A549 (cell line): ENCODE data around the gene ATP9A. TPM values are rescaled to one million over a fixed set of nuclear protein-coding genes. Genes with fewer than 3 reads are reported as not detected.

Source experiments
- ATAC-seq, 2 experiments: fragments of 200-7000 bp in 1 of 2; fragments of >200 bp in 1 of 2; cut with Nextera tagmentation in 1 of 2; cut with Tn5 transposase in 1 of 2; 3 replicates each; pipeline versions ENCODE4 v1.8.0 to v1.9.1; 2018 to 2020; ENCODE audit warnings: mild to moderate bottlenecking in 1 of 2, moderate library complexity in 1 of 2
- CTCF ChIA-PET: fragments of 300-600 bp; sonication (Branson Sonifier 250); formaldehyde crosslinking; extraction: SDS; loops from one replicate; lab custom pipeline; 2021; ENCODE audit warnings: antibody characterized with exemption, inconsistent platforms; lab: Yijun Ruan, JAX
- POLR2A ChIA-PET: fragments of 350-600 bp; formaldehyde crosslinking; extraction: SDS; loops from one replicate; lab custom pipeline; 2021; ENCODE audit warnings: antibody characterized with exemption, inconsistent platforms; lab: Yijun Ruan, JAX
- DNase-seq, 2 experiments: peaks; one replicate each; pipeline versions ENCODE4 v3.0.0 to v3.0.0-alpha.2; 2011 to 2016; ENCODE audit warnings: low read depth in 1 of 2, low spot score in 1 of 2
- FAIRE-seq: peaks from 2 replicates; lab custom pipeline; 2011; peaks lifted over from hg19 to GRCh38; lab: Jason Lieb, UNC
- H3K27ac ChIP-seq, 2 experiments: fragments of >200 bp; sonication (Bioruptor Twin); formaldehyde crosslinking; 3 replicates each; pipeline ENCODE4 v1.5.1; 2016 to 2017
- H3K4me1 ChIP-seq: fragments of >200 bp; sonication (Bioruptor Twin); formaldehyde crosslinking; 3 replicates; pipeline ENCODE4 v1.6.1; 2016
- H3K4me2 ChIP-seq: fragments of >200 bp; sonication (Bioruptor Twin); formaldehyde crosslinking; 3 replicates; pipeline ENCODE4 v1.6.1; 2016
- H3K4me3 ChIP-seq: fragments of >200 bp; sonication (Bioruptor Twin); formaldehyde crosslinking; 3 replicates; pipeline ENCODE4 v1.5.1; 2016
- H3K9me3 ChIP-seq: fragments of >200 bp; sonication (Bioruptor Twin); formaldehyde crosslinking; 3 replicates; pipeline ENCODE4 v1.6.1; 2016
- ATOH8 ChIP-seq: fragments of 250-450 bp; sonication (Bioruptor Pico); IDR thresholded peaks from 2 replicates; pipeline ENCODE4 v1.5.0; 2020; ENCODE audit warnings: low read depth, mild to moderate bottlenecking, moderate library complexity
- BCL3 ChIP-seq: fragments of >200 bp; sonication (Bioruptor Twin); formaldehyde crosslinking; IDR thresholded peaks from 3 replicates; pipeline ENCODE4 v1.6.1; 2016
- BHLHE40 ChIP-seq: IDR thresholded peaks from 2 replicates; pipeline ENCODE4 v1.6.1; 2012; ENCODE audit warnings: low read depth, low read length, inconsistent platforms
- CBX2 ChIP-seq: fragments of 200-600 bp; sonication (generic); IDR thresholded peaks from 2 replicates; pipeline ENCODE4 v1.6.1; 2016; ENCODE audit warnings: low read depth, mild to moderate bottlenecking, borderline replicate concordance
- CHD2 ChIP-seq: fragments of 150-350 bp; IDR thresholded peaks from 2 replicates; pipeline ENCODE4 v1.6.1; 2014; ENCODE audit warnings: low read length; ENCODE audit not compliant: partially characterized antibody
- EHF ChIP-seq: fragments of 250-450 bp; sonication (Bioruptor Pico); IDR thresholded peaks from 2 replicates; pipeline ENCODE4 v1.5.0; 2020; ENCODE audit warnings: mild to moderate bottlenecking
- ELK1 ChIP-seq: fragments of 150-350 bp; IDR thresholded peaks from 2 replicates; pipeline ENCODE4 v1.6.1; 2014; ENCODE audit warnings: low read depth, mild to moderate bottlenecking, low read length
- EP300 ChIP-seq, 2 experiments: fragments of >200 bp; sonication (Bioruptor Twin); formaldehyde crosslinking; IDR thresholded peaks; 2 replicates in 1 of 2; 3 replicates in 1 of 2; pipeline ENCODE4 v1.6.1; 2016 to 2017
- ESRRA ChIP-seq: fragments of 150-350 bp; IDR thresholded peaks from 2 replicates; pipeline ENCODE4 v1.6.1; 2014; ENCODE audit warnings: mild to moderate bottlenecking, low read length, borderline replicate concordance
- FOSB ChIP-seq: fragments of 250-450 bp; sonication (Bioruptor Pico); IDR thresholded peaks from 2 replicates; pipeline ENCODE4 v1.5.0; 2020; ENCODE audit warnings: mild to moderate bottlenecking, moderate library complexity
- FOSL2 ChIP-seq, 2 experiments: fragments of 450-650 bp in 1 of 2; fragments of >200 bp in 1 of 2; sonication (Bioruptor Twin) in 1 of 2; formaldehyde crosslinking; IDR thresholded peaks; 2 replicates each; pipeline versions ENCODE4 v1.5.0 to v1.6.1; 2016 to 2020; ENCODE audit warnings: mild to moderate bottlenecking in 1 of 2, moderate library complexity in 1 of 2
- HDAC2 ChIP-seq: fragments of 200-600 bp; sonication (generic); IDR thresholded peaks from 2 replicates; pipeline ENCODE4 v1.6.1; 2016
- HES2 ChIP-seq: fragments of >200 bp; sonication (Bioruptor Twin); formaldehyde crosslinking; IDR thresholded peaks from 2 replicates; pipeline ENCODE4 v1.6.1; 2016
- HEYL ChIP-seq: fragments of 250-450 bp; sonication (Bioruptor Pico); IDR thresholded peaks from 2 replicates; pipeline ENCODE4 v1.8.0; 2021; ENCODE audit warnings: mild to moderate bottlenecking, moderate library complexity
- HOXA7 ChIP-seq: fragments of 250-450 bp; sonication (Bioruptor Pico); IDR thresholded peaks from 2 replicates; pipeline ENCODE4 v1.5.0; 2020; ENCODE audit warnings: mild to moderate bottlenecking, moderate library complexity
- HOXB5 ChIP-seq: fragments of 250-450 bp; sonication (Bioruptor Pico); IDR thresholded peaks from 2 replicates; pipeline ENCODE4 v1.5.0; 2020; ENCODE audit warnings: mild to moderate bottlenecking, moderate library complexity
- JUN ChIP-seq, 2 experiments: fragments of >200 bp; sonication (Bioruptor Twin); formaldehyde crosslinking; IDR thresholded peaks; 2 replicates in 1 of 2; 3 replicates in 1 of 2; pipeline ENCODE4 v1.6.1; 2016 to 2017
- JUNB ChIP-seq: fragments of >200 bp; sonication (Bioruptor Twin); formaldehyde crosslinking; IDR thresholded peaks from 2 replicates; pipeline ENCODE4 v1.6.1; 2016
- KDM5A ChIP-seq: fragments of 200-600 bp; sonication (generic); IDR thresholded peaks from 2 replicates; pipeline ENCODE4 v1.6.1; 2016; ENCODE audit warnings: antibody characterized with exemption, mild to moderate bottlenecking
- MAFK ChIP-seq: fragments of 450-650 bp; IDR thresholded peaks from 2 replicates; pipeline ENCODE4 v1.6.1; 2014; ENCODE audit not compliant: partially characterized antibody
- MAZ ChIP-seq: fragments of 150-350 bp; IDR thresholded peaks from 2 replicates; pipeline ENCODE4 v1.6.1; 2014; ENCODE audit warnings: antibody characterized with exemption, low read depth, low read length, borderline replicate concordance
- NPAS2 ChIP-seq: fragments of 250-450 bp; sonication (Bioruptor Pico); IDR thresholded peaks from 2 replicates; pipeline ENCODE4 v1.8.0; 2022; ENCODE audit warnings: mild to moderate bottlenecking, moderate library complexity, borderline replicate concordance
- POLR2A ChIP-seq: IDR thresholded peaks from 2 replicates; pipeline ENCODE4 v1.6.1; 2012; ENCODE audit warnings: mild to moderate bottlenecking, low read length
- RAD21 ChIP-seq, 2 experiments: fragments of >200 bp in 1 of 2; sonication (Bioruptor Twin) in 1 of 2; formaldehyde crosslinking in 1 of 2; IDR thresholded peaks in 1 of 2; conservative IDR thresholded peaks in 1 of 2; 2 replicates in 1 of 2; 3 replicates in 1 of 2; pipeline ENCODE4 v1.6.1; 2012 to 2018; ENCODE audit warnings: inconsistent platforms in 1 of 2
- RARB ChIP-seq: fragments of 250-450 bp; sonication (Bioruptor Pico); IDR thresholded peaks from 2 replicates; pipeline ENCODE4 v1.8.0; 2021; ENCODE audit warnings: mild to moderate bottlenecking, moderate library complexity
- SMC3 ChIP-seq: fragments of >200 bp; sonication (Bioruptor Twin); formaldehyde crosslinking; IDR thresholded peaks from 3 replicates; pipeline ENCODE4 v1.6.1; 2018; ENCODE audit warnings: inconsistent platforms
- TFCP2L1 ChIP-seq: fragments of 250-450 bp; sonication (Bioruptor Pico); IDR thresholded peaks from 2 replicates; pipeline ENCODE4 v1.5.0; 2021; ENCODE audit warnings: mild to moderate bottlenecking
- ZC3H11A ChIP-seq: fragments of 450-650 bp; IDR thresholded peaks from 2 replicates; pipeline ENCODE4 v1.6.1; 2014; ENCODE audit warnings: antibody characterized with exemption, mild to moderate bottlenecking
- ZSCAN20 ChIP-seq: fragments of 250-450 bp; sonication (Bioruptor Pico); IDR thresholded peaks from 2 replicates; pipeline ENCODE4 v1.8.0; 2022; ENCODE audit warnings: mild to moderate bottlenecking, moderate library complexity
- WGBS: methylation state at CpG from one replicate; pipeline ENCODE4 v1.1.6; 2017; ENCODE audit errors: missing lambda C conversion rate; 5-methylcytosine and 5-hydroxymethylcytosine counted together
- polyA plus RNA-seq, 4 experiments: library from polyadenylated mRNA; depleted of rRNA in 3 of 4; stranded (reverse); fragments of >200 nt; fragmentation: RNase III in 1 of 4; extraction: RNeasy Plus Mini Kit Qiagen cat#74134 plus additional on column Dnase treatment in 1 of 4; gene quantifications; 2 replicates in 3 of 4; 3 replicates in 1 of 4; pipeline ENCODE4 v1.2.3, GENCODE V29; 2011 to 2017
- TF ChIP-seq, protein P1 (sequence below): fragments of 200-600 bp; sonication (generic); IDR thresholded peaks from 2 replicates; pipeline ENCODE4 v1.6.1; 2016; ENCODE audit warnings: antibody characterized with exemption, mild to moderate bottlenecking, moderate library complexity

ATP9A gene
- polyA plus RNA-seq, 2 of the 4 experiments (the other 2 are of a cell fraction) = 9.9 to 23.6 TPM

GRCh38 chr20:51665543-51666118, 102.6 kb downstream of the ATP9A start:
- TF ChIP-seq HOXB5 (CRISPR knock-in tag) (no peak), BHLHE40 (no peak), FOSL2 (IDR thresholded peaks at IDR 0.05) (no peak), FOSL2 (CRISPR knock-in tag; IDR thresholded peaks at IDR 0.05) (no peak), ZC3H11A (no peak), HEYL (CRISPR knock-in tag) (no peak), TFCP2L1 (CRISPR knock-in tag) (no peak), RARB (no peak), CBX2 (no peak), NPAS2 (CRISPR knock-in tag) (no peak), HOXA7 (CRISPR knock-in tag) (no peak), EHF (no peak), HDAC2 (no peak), ATOH8 (no peak), MAFK (no peak), ELK1 (no peak), BCL3 (no peak), SMC3 (no peak), CHD2 (no peak), POLR2A (no peak)
- DNase-seq = no peak
- Histone ChIP-seq H3K4me3 (no peak overlapping the region), H3K4me1 (peaks cover 28% of the 10 kb centered on the region), H3K27ac (peak overlapping the region in 1 of 2 experiments; percentile 16; a peak in 2 of 6 replicates), H3K9me3 (no peaks in the 10 kb centered on the region), H3K4me2 (no peak overlapping the region)
- WGBS = 76% methylated on average over 8 of the region's 8 CpGs
- ChIA-PET CTCF (interaction anchor here (0.6 to 2.5 kb wide), 5 partner anchors 26 to 621 kb away, joined by 3 to 7 read pairs (median 4); no protein-coding TSS in a partner anchor), POLR2A (no interaction called here)
- FAIRE-seq = no peak
- ATAC-seq = no peak

DNA sequence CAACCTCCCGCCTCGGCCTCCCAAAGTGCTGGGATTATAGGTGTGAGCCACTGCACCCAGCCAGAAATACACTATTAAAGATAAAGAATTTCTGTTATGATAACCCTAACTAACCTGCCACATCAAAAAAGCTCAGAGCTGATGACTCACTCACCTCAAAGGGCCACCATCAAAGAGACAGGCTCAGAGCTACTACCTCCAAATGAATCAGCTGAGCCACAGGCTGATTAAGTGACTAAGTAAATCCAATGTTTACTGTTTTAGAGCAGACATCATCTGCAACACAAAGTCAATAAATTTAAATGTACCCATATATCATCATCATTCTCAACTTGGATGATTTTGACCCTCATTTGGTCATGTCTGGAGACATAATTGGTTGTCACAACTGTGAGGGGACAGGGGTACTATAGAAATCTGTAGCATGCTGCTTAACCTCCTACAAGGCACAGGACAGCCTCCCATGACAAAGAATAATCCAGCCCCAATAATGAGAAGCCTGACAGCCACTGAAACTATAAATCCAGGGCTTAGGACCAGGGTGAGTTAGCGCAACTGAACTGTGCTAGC, 106.5 kb downstream of the ATP9A start:
- peaks cover 46% of the 10 kb centered on the region for H3K4me1 ChIP-seq
- DNase-seq = peak; percentile 68 to 76
- WGBS = 57% methylated on average over 3 of the region's 3 CpGs
- POLR2A ChIA-PET = interaction anchor here (0.8 kb wide), 1 partner anchor 88 kb away, joined by 3 read pairs; no protein-coding TSS in a partner anchor
- CTCF ChIA-PET = interaction anchor here (0.6 to 1.9 kb wide), 5 partner anchors 10 to 1483 kb away, joined by 3 to 8 read pairs (median 3); no protein-coding TSS in a partner anchor
- no peak overlapping the region for H3K4me3 ChIP-seq
- peak overlapping the region; percentile 61 to 86; a peak in 5 of 6 replicates for H3K27ac ChIP-seq
- H3K9me3 ChIP-seq = no peaks in the 10 kb centered on the region
- peak; percentile 76 to 82 for ATAC-seq
- FAIRE-seq = no peak
- H3K4me2 ChIP-seq = peak overlapping the region; percentile 57
- TF ChIP-seq ZC3H11A = no peak
- no peak for TF ChIP-seq BHLHE40
- no peak for TF ChIP-seq FOSB (CRISPR knock-in tag)
- TF ChIP-seq POLR2A = no peak
- TF ChIP-seq ZSCAN20 (CRISPR knock-in tag) = no peak
- peak; percentile 74 to 82; a peak in 3 of 5 replicates for TF ChIP-seq JUN (IDR thresholded peaks at IDR 0.05)
- peak; percentile 54 to 84; a peak in 3 of 5 replicates for TF ChIP-seq EP300 (IDR thresholded peaks at IDR 0.05)
- TF ChIP-seq RAD21 (conservative IDR thresholded peaks at IDR 0.05 in 1 of 2, IDR thresholded peaks at IDR 0.05 in 1 of 2) = no peak
- TF ChIP-seq, protein P1, sequence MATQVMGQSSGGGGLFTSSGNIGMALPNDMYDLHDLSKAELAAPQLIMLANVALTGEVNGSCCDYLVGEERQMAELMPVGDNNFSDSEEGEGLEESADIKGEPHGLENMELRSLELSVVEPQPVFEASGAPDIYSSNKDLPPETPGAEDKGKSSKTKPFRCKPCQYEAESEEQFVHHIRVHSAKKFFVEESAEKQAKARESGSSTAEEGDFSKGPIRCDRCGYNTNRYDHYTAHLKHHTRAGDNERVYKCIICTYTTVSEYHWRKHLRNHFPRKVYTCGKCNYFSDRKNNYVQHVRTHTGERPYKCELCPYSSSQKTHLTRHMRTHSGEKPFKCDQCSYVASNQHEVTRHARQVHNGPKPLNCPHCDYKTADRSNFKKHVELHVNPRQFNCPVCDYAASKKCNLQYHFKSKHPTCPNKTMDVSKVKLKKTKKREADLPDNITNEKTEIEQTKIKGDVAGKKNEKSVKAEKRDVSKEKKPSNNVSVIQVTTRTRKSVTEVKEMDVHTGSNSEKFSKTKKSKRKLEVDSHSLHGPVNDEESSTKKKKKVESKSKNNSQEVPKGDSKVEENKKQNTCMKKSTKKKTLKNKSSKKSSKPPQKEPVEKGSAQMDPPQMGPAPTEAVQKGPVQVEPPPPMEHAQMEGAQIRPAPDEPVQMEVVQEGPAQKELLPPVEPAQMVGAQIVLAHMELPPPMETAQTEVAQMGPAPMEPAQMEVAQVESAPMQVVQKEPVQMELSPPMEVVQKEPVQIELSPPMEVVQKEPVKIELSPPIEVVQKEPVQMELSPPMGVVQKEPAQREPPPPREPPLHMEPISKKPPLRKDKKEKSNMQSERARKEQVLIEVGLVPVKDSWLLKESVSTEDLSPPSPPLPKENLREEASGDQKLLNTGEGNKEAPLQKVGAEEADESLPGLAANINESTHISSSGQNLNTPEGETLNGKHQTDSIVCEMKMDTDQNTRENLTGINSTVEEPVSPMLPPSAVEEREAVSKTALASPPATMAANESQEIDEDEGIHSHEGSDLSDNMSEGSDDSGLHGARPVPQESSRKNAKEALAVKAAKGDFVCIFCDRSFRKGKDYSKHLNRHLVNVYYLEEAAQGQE = no peak
- no peak for TF ChIP-seq MAZ
- TF ChIP-seq KDM5A = no peak
- peak; percentile 96 for TF ChIP-seq JUNB
- TF ChIP-seq HES2 = no peak
- TF ChIP-seq ESRRA = no peak
- TF ChIP-seq BCL3 = peak; percentile 71; the same call in 1 of the 3 replicates
